GM18907 (cell line): ENCODE measurements around the gene PPP6R3.
"Not testable (repeated sequence)": the region's sequence is repeated elsewhere in the genome, so short reads cannot be mapped to it uniquely, and the experiment has no call there.

Source experiments
- ATAC-seq: cut with Tn5 transposase; IDR thresholded peaks from one replicate; pipeline ENCODE4 v1.9.1; 2021; ENCODE audit warnings: mild to moderate bottlenecking, moderate library complexity; ENCODE audit not compliant: unreplicated experiment

PPP6R3 gene

GRCh38 chr11:68523033-68523432 lies 62.5 kb downstream of the PPP6R3 start:
- ATAC-seq = no peak

GRCh38 chr11:68523743-68524142 lies 63.2 kb downstream of the PPP6R3 start:
- no peak for ATAC-seq

- ATAC-seq = no peak
Observed at GRCh38 chr11:68524213-68524612, 63.7 kb downstream of the PPP6R3 start.

GRCh38 chr11:68524681-68525080 lies 64.1 kb downstream of the PPP6R3 start:
- no peak for ATAC-seq

- ATAC-seq = no peak
Observed at GRCh38 chr11:68525336-68525735, 64.8 kb downstream of the PPP6R3 start.

- no peak for ATAC-seq
Observed at GRCh38 chr11:68525930-68526329, 65.4 kb downstream of the PPP6R3 start.

GRCh38 chr11:68527585-68527984 lies 67.0 kb downstream of the PPP6R3 start:
- ATAC-seq = no peak

- ATAC-seq = no peak
Observed at GRCh38 chr11:68528630-68529029, 68.1 kb downstream of the PPP6R3 start.

- ATAC-seq = no peak
Observed at GRCh38 chr11:68531129-68531693, 70.7 kb downstream of the PPP6R3 start.

- ATAC-seq = no peak
Observed at GRCh38 chr11:68532727-68533369, 72.3 kb downstream of the PPP6R3 start.

GRCh38 chr11:68533945-68534344 lies 73.4 kb downstream of the PPP6R3 start:
- no peak for ATAC-seq

- ATAC-seq = no peak
Observed at GRCh38 chr11:68535098-68535497, 74.5 kb downstream of the PPP6R3 start.

GRCh38 chr11:68536706-68537105 lies 76.2 kb downstream of the PPP6R3 start:
- ATAC-seq = no peak

- ATAC-seq = no peak
Observed at GRCh38 chr11:68538025-68538424, 77.5 kb downstream of the PPP6R3 start.

- no peak for ATAC-seq
Observed at GRCh38 chr11:68539395-68539794, 78.8 kb downstream of the PPP6R3 start.

GRCh38 chr11:68540504-68540903 lies 80.0 kb downstream of the PPP6R3 start:
- ATAC-seq = not testable (repeated sequence)

- no peak for ATAC-seq
Observed at GRCh38 chr11:68541116-68541515, 80.6 kb downstream of the PPP6R3 start.

- ATAC-seq = no peak
Observed at GRCh38 chr11:68541991-68542390, 81.4 kb downstream of the PPP6R3 start.

GRCh38 chr11:68542617-68543016 lies 82.1 kb downstream of the PPP6R3 start:
- no peak for ATAC-seq

- no peak for ATAC-seq
Observed at GRCh38 chr11:68543594-68543993, 83.0 kb downstream of the PPP6R3 start.

GRCh38 chr11:68545347-68545746 lies 84.8 kb downstream of the PPP6R3 start:
- no peak for ATAC-seq

GRCh38 chr11:68545796-68546195 lies 85.2 kb downstream of the PPP6R3 start:
- no peak for ATAC-seq

- no peak for ATAC-seq
Observed at GRCh38 chr11:68546555-68546954, 86.0 kb downstream of the PPP6R3 start.
